Natural killer cell (primary cell): Measurements from ENCODE around the gene HTD2. TPM values are rescaled to one million over a fixed set of nuclear protein-coding genes. Genes with fewer than 3 reads are reported as not detected.
A peak's percentile ranks its signal among the peaks of the same experiment; 100 is the strongest.
"Not testable (repeated sequence)": the region's sequence is repeated elsewhere in the genome, so short reads cannot be mapped to it uniquely, and the experiment has no call there.

Experiments
- ATAC-seq, 3 donors: fragments of 150-1000 bp in 2 of 3; fragments of 200-7000 bp in 1 of 3; cut with Tn5 transposase; 1 replicate in 1 of 3; 2 replicates in 2 of 3; pipeline ENCODE4 v1.10.0; 2021; ENCODE audit warnings: mild to moderate bottlenecking in 2 of 3, moderate library complexity in 2 of 3
- DNase-seq, 2 donors: peaks; one replicate each; pipeline versions ENCODE4 v3.0.0 to v3.0.0-alpha.2; 2013 to 2021; ENCODE audit warnings: mixed read lengths in 1 of 2
- H3K27ac ChIP-seq: one replicate; pipeline ENCODE4 v1.5.1; 2013; ENCODE audit warnings: mild to moderate bottlenecking, low read length
- H3K27me3 ChIP-seq: one replicate; pipeline ENCODE4 v1.6.1; 2013; ENCODE audit warnings: low read length; ENCODE audit not compliant: control insufficient read depth, insufficient read depth
- H3K36me3 ChIP-seq: one replicate; pipeline ENCODE4 v1.6.1; 2013; ENCODE audit warnings: low read length; ENCODE audit not compliant: control insufficient read depth, insufficient read depth
- H3K4me1 ChIP-seq: one replicate; pipeline ENCODE4 v1.6.1; 2013; ENCODE audit warnings: low read length; ENCODE audit not compliant: control insufficient read depth, insufficient read depth
- H3K4me3 ChIP-seq: one replicate; pipeline ENCODE4 v1.5.1; 2013; ENCODE audit warnings: low read length
- H3K9me3 ChIP-seq: one replicate; pipeline ENCODE4 v1.6.1; 2013; ENCODE audit warnings: low read length; ENCODE audit not compliant: control insufficient read depth, insufficient read depth
- H3K27ac Mint-ChIP-seq, 2 donors: one replicate each; pipeline ENCODE4 v1.8.0; 2022; ENCODE audit warnings: mild to moderate bottlenecking in 2 of 2, mixed read lengths in 2 of 2, moderate library complexity in 1 of 2
- H3K27me3 Mint-ChIP-seq, 2 donors: one replicate each; pipeline ENCODE4 v1.8.0; 2022; ENCODE audit warnings: low read depth in 2 of 2, mixed read lengths in 2 of 2
- H3K36me3 Mint-ChIP-seq: one replicate; pipeline ENCODE4 v1.8.0; 2022; ENCODE audit warnings: mixed read lengths
- H3K4me1 Mint-ChIP-seq, 2 donors: one replicate each; pipeline ENCODE4 v1.8.0; 2022; ENCODE audit warnings: mixed read lengths in 2 of 2
- H3K4me3 Mint-ChIP-seq: one replicate; pipeline ENCODE4 v1.8.0; 2022; ENCODE audit warnings: mild to moderate bottlenecking, moderate library complexity, mixed read lengths
- H3K9me3 Mint-ChIP-seq, 2 donors: one replicate each; pipeline ENCODE4 v1.8.0; 2022; ENCODE audit warnings: mixed read lengths in 2 of 2
- CTCF ChIP-seq: fragments of 200-600 bp; IDR thresholded peaks from one replicate; pipeline ENCODE4 v1.8.0; 2022; ENCODE audit warnings: antibody characterized with exemption
- WGBS: methylation state at CpG from one replicate; pipeline ENCODE4 v1.1.7; 2013; ENCODE audit warnings: missing lambda C conversion rate; ENCODE audit not compliant: insufficient coverage; 5-methylcytosine and 5-hydroxymethylcytosine counted together
- intact Hi-C: fragments of 100-400 bp; cut with micrococcal nuclease; formaldehyde crosslinking; loops from one replicate; pipeline ENCODE4 v1.14.2; 2022
- total RNA-seq, 4 donors: library from RNA; stranded (reverse); fragments of 120-200 nt in 1 of 4; gene quantifications; one replicate each; pipeline versions ENCODE4 v1.2.3 to v1.2.4, GENCODE V29; 2013 to 2022

The HTD2 gene
- total RNA-seq, 3 donors from 2014 or later (not counting 1 experiment from before 2014, with no cell fraction given): 3.3 to 5.5 (median 3.7) TPM

DNA sequence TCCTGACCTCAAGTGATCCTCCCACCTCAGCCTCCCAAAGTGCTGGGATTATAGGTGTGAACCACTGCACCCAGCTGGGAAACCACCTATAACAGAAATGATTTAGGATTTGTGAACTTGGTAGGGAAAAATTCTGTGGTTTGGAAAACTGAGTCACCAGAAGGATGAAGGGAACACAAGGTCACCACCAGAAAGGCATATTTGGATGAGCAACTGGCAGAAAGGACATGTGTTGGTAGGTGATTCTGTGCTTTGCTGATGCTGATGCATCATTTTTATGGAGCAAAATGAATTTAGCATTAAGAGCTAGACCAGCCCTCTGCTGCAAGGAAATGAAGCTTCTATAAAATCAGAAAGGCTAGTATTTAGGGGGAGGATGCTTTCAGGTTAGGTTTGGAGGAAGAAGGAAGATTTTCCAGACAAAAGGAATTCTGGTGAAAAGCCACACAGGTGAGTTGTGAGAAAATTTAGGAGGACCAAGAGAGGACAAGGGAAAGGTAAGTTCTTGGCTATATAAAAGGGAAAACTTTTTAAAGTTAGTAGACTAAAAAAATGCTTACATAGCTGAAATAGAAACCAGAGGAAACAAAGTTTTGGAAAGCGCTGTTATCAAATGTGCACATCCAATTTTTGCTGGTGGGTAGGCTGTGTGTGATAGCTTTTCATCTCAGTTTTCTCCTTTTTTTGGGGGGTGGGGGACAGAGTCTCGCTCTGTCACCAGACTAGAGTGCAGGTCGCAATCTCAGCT lies 30.0 kb downstream of the HTD2 start:
- no peak for DNase-seq
- no peak for TF ChIP-seq CTCF
- peak overlapping the region; percentile 87 to 91 for H3K27ac Mint-ChIP-seq
- peak overlapping the region; percentile 56 for H3K4me3 Mint-ChIP-seq
- WGBS: 89% methylated on average over 1 of the region's 3 CpGs
- no peaks in the 10 kb centered on the region for H3K9me3 Mint-ChIP-seq
- Histone ChIP-seq H3K4me1 (peaks cover 13% of the 10 kb centered on the region), H3K27ac (no peak overlapping the region), H3K36me3 (peaks cover 4% of the 10 kb centered on the region), H3K27me3 (no peaks in the 10 kb centered on the region), H3K4me3 (no peak overlapping the region), H3K9me3 (no peaks in the 10 kb centered on the region)
- peaks cover 33 to 45% of the 10 kb centered on the region in 2 donors for H3K4me1 Mint-ChIP-seq
- no peaks in the 10 kb centered on the region for H3K36me3 Mint-ChIP-seq
- intact Hi-C loops: no loop called here
- no peaks in the 10 kb centered on the region for H3K27me3 Mint-ChIP-seq
- no peak for ATAC-seq

DNA sequence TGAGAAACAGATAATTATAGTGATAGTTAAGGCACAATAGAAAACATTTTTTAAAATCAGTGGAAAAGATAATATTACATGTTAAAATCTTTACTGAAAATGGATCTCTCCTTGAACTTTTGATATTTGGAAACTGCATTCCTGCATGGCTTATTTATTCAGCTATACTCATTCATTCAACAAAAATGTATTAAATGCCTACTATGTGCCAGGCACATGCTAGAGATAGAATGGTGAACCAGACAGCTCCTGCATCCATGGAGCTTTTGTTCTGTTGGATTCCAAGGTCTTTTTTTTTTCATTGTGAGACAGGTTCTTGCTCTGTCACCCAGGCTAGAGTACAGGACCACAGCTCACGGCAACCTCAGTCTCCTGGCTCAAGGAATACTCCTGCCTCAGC lies 30.9 kb downstream of the HTD2 start:
- H3K27ac Mint-ChIP-seq: no peak overlapping the region
- WGBS: 82% methylated on average over 1 of the region's 1 CpG
- H3K27me3 ChIP-seq: no peaks in the 10 kb centered on the region

DNA sequence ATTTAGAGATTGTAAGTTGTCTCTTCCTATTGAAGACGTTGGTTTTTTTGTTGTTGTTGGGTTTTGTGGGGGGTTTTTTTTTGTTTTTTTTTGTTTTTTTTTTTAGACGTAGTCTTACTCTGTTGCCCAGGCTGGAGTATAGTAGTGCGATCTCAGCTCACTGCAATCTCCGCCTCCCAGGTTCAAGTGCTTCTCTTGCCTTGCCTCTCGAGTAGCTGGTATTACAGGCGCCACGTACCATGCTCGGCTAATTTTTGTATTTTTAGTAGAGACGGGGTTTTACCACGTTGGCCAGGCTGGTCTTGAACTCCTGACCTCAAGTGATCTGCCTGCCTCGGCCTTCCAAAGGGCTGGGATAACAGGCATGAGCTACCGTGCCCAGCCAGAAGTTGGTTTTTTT lies 32.8 kb downstream of the HTD2 start:
- intact Hi-C loops, H3K27ac Mint-ChIP-seq, DNase-seq, H3K27me3 ChIP-seq, H3K27ac ChIP-seq, H3K4me3 Mint-ChIP-seq, H3K9me3 Mint-ChIP-seq, H3K27me3 Mint-ChIP-seq, H3K9me3 ChIP-seq, ATAC-seq, H3K36me3 Mint-ChIP-seq, H3K4me1 ChIP-seq, H3K4me3 ChIP-seq: not testable (repeated sequence)
- H3K36me3 ChIP-seq: peaks cover 12% of the 10 kb centered on the region
- 76% methylated on average over 12 of the region's 12 CpGs for WGBS
- peaks cover 30 to 32% of the 10 kb centered on the region in 2 donors for H3K4me1 Mint-ChIP-seq

More for the DNA sequence above, 30.9 kb downstream of the HTD2 start:
- no peaks in the 10 kb centered on the region for H3K9me3 Mint-ChIP-seq
- no peak overlapping the region for H3K4me3 Mint-ChIP-seq
- Histone ChIP-seq H3K9me3 (no peaks in the 10 kb centered on the region), H3K27ac (no peak overlapping the region), H3K4me3 (no peak overlapping the region), H3K4me1 (peaks cover 10% of the 10 kb centered on the region), H3K36me3 (peaks cover 4% of the 10 kb centered on the region)
- intact Hi-C loops: no loop called here
- no peaks in the 10 kb centered on the region for H3K36me3 Mint-ChIP-seq
- no peaks in the 10 kb centered on the region for H3K27me3 Mint-ChIP-seq
- H3K4me1 Mint-ChIP-seq: peaks cover 33 to 39% of the 10 kb centered on the region in 2 donors
- ATAC-seq (no peak), DNase-seq (no peak)
- no peak for TF ChIP-seq CTCF

- Mint-ChIP-seq H3K27ac (no peak overlapping the region), H3K9me3 (no peaks in the 10 kb centered on the region), H3K27me3 (no peaks in the 10 kb centered on the region), H3K36me3 (no peaks in the 10 kb centered on the region), H3K4me3 (no peak overlapping the region), H3K4me1 (peaks cover 15 to 16% of the 10 kb centered on the region in 2 donors)
- H3K4me3 ChIP-seq: no peak overlapping the region
- ATAC-seq: no peak
- no peaks in the 10 kb centered on the region for H3K9me3 ChIP-seq
- intact Hi-C loops: no loop called here
- 93% methylated on average over 3 of the region's 3 CpGs for WGBS
- DNase-seq: no peak
- peaks cover 12% of the 10 kb centered on the region for H3K36me3 ChIP-seq
- no peaks in the 10 kb centered on the region for H3K27me3 ChIP-seq
- H3K27ac ChIP-seq: no peak overlapping the region
- TF ChIP-seq CTCF: no peak
- H3K4me1 ChIP-seq: no peaks in the 10 kb centered on the region
Observed at GRCh38 chr3:58340594-58341244, 34.4 kb downstream of the HTD2 start.
